ENCODE measurements around the gene AMPD3.

Gene AMPD3

DNA sequence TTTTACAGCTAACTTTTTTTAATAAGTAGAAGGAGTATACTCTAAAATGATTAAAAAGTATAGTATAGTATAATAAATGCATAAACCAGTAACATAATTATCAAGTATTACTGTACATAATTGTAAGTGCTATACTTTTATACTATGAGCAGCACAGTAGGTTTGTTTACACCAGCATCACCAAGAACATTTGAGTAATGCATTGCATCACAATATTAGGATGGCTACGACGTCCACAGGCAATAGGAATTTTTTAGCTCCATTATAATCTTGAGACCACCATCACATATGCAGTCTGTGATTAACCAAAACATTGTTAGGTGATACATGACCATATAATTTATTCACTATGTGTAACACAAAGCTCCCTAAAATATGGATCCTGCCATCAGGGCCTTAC lies 65.5 kb downstream of the AMPD3 start:
- H3K4me3 ChIP-seq (ENCODE audit: low read depth, low read length): no peak overlapping the region
- no peak for DNase-seq (ENCODE audit: low read depth)

DNA sequence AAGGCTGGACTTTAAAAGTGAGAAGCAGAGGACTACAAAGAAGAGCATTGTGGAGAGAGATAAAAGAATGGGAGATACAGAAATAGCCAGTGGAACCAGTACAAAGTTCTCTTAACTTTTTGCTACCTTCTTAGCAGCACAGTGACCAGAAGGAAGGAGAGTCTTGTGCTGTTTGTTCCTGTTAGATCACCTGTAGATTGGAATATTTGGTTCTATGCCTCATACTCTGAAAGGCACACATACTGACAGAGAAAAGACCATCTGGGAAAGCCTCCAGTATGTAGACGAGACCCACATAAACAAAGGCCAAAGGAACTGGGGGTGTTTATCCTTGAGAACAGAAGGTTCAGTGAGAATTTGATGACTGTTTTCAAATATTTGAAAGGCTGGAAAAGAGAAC lies 67.2 kb downstream of the AMPD3 start:
- no peak for DNase-seq (ENCODE audit: low read depth)
- H3K4me3 ChIP-seq (ENCODE audit: low read depth, low read length): no peak overlapping the region

DNA sequence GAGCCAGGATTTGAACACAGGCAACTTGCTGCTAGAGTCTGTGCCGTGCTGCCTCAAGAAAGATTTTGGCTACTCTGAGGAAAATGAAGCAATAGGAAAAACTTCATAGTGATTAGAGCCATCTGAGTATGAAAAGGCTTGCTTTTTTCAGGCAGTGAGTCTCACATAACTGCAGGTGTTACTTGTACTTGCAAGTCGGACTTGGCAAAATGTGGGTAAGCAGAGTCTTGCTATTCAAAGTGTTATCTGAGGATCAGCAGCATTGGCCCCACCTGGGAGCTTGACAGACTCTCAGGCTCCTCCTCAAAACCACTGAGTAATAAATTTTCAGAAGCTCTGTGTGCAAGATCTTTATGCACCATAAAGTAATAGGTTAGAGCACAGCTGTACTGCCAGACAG lies 67.9 kb downstream of the AMPD3 start:
- no peak for DNase-seq (ENCODE audit: low read depth)
- H3K4me3 ChIP-seq (ENCODE audit: low read depth, low read length): no peak overlapping the region

DNA sequence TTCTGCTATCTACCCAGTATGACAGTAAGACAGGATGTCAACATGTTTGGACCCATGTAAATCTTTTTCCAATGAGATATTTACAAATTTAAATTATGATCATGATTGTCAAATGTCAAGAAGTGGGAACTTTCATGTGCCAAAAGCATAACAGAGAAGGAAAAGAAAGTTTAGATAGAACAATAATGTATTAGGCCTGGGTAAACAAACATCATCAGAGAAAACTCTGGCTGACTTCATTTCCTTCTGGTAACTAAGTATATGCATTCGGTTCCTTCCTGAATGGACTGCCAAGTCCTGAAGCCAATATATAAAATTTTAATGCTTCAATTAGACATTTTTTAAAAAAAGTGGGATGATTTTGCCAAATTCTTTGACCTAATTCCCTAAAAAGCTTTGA lies 69.4 kb downstream of the AMPD3 start:
- no peak for DNase-seq (ENCODE audit: low read depth)
- H3K4me3 ChIP-seq (ENCODE audit: low read depth, low read length): no peak overlapping the region

DNA sequence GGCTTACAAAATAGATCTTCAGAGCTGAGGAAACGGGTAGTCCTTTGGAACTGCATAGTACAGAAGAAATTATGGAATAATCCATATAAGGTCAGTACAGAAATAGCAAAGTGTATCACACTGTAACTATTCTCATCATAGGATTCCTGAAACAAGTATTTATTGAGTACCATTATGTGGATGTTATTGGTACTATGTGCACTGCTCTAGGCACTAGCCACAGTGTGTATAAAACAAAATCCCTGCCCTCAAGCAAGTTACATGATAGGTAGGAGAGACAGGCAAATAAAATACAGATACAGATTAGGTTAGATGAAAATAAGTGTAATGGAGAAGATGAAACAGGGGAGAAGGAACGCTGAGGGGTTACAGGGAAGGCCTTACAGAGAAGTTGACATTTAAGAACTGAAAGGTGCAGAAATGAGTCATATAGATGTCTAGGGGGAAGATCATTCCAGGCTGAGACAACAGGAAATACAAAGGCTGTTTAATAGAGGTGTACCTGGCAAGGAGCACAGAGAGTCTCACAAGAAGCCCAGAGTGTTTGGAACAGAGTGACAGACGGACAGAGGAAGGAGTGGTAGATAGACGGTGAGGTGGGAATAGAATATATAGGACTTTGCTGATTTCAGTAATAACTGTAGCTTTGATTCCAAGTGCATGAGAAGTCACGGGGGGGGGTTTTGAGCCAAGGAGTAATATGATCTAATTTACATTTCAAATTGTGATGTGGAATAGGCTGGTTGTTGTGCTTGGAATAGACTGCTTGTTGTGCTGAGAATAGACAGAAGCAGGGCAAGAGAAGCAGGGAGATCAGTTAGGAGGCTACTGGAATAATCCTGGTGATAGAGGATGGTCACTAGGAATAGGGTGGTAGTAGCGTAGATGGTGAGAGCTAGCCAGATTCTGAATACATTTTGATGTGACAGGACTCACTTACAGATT lies 72.2 kb downstream of the AMPD3 start:
- no peak overlapping the region for H3K4me3 ChIP-seq (ENCODE audit: low read depth, low read length)
- no peak for DNase-seq (ENCODE audit: low read depth)

DNA sequence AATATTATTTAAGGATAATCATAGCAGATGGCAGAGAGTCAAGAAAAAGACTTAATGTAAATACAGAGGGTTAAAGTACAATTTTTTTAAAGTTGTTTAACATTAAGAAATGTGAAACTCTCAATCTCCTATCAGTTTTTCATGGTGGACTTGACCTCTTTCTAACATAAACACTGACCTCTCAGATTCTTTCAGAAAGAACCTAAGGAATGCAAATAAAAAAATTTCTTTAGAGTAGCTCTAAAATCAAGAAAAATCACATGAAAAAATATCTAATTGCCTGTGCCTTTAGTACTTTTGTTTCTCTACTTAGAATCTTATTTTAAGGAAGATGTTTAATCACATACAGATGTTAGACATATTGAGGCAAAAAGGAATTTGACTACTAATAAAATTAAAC lies 73.1 kb downstream of the AMPD3 start:
- no peak for DNase-seq (ENCODE audit: low read depth)
- H3K4me3 ChIP-seq (ENCODE audit: low read depth, low read length): no peak overlapping the region

DNA sequence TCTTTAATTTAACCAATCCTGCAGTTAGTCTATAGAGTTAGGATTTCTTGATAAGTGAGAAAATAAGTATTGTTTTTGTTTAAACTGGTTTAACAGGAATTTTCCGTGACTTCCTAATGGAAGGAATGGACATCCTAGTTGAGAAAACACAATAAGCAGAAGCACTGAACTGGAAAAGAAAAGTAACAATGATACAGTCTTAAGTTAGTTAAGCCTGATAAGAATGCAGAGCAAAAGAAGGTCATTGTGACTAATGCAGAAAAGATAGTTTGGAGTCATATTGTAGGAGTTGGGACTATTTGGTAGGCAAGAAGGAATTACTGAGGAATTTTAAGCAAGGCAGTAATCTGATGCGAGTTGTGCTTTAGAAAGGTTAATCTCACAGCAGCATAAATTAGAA lies 74.2 kb downstream of the AMPD3 start:
- DNase-seq (ENCODE audit: low read depth): no peak
- H3K4me3 ChIP-seq (ENCODE audit: low read depth, low read length): no peak overlapping the region

DNA sequence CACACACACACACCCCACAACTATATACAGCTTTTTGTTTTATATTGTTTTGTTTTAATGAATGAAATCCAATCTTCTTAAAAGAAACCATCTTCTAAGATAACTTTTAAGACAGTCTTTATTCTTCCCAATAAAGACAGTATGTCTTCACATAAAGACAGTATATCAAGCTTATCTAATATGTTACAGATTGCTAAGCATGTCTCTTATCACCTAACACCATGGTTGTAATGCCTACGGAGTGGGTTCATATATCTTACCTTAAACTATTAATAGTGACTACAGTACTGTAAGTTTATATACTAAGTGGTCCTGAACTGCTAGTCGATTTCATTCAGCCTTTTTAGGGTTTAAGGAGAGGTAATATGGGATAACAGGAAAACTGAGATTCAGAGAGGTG lies 77.5 kb downstream of the AMPD3 start:
- no peak for DNase-seq (ENCODE audit: low read depth)
- H3K4me3 ChIP-seq (ENCODE audit: low read depth, low read length): no peak overlapping the region

DNA sequence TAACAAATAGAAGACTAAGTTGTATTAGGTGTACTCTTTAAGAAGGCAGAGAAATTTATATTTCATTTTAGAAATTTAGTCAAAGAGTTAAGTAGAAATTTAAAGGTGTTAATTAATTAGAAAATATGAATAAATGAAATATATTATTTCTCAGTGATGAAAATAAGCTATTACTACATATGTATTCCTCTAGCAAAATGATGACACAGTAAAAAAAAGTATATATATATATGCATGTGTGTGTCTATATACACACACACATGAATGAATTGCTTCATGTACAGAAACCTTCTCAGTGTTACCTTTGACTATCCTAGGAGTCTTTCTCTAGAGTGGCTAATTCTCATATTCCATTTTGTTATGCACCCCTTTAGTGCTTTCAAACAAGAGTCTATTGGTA lies 78.3 kb downstream of the AMPD3 start:
- DNase-seq (ENCODE audit: low read depth): no peak
- H3K4me3 ChIP-seq (ENCODE audit: low read depth, low read length): no peak overlapping the region

DNA sequence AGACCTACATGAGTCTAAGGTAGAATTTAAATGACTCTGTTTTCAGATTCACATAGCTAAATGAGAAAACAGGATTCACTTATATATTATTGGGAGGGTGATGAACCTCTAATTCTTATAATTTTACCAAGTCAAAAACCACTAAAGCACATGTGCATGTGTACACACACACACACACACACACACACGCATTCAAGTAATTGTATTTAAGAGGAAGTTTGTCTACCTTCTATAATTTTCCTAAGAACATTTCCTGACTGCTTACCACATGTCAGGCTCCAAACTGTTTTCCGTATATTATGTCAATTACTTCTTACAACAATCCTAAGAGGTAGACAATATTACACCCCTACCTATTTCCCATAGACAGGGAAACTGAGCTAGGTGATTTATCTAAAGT lies 79.3 kb downstream of the AMPD3 start:
- no peak overlapping the region for H3K4me3 ChIP-seq (ENCODE audit: low read depth, low read length)
- DNase-seq (ENCODE audit: low read depth): no peak

DNA sequence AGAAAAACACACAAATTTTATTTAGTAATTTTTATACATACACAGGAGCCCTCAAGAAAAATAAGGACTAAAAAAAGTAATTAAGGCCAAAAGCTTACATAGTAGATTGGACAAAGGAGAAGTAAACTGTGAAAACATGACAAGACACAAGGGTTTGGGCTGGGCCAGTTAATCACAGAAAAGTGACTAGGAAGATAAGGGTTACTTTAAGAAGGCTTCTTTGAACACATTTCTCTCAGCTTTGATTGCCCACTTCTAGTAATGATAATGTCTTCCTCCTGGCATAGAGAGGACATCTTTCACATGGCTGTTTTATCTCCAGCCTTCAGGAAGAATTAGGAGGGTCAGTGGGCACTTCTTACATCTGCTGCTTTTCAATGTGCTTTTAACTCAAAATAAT lies 82.5 kb downstream of the AMPD3 start:
- DNase-seq (ENCODE audit: low read depth): no peak
- no peak overlapping the region for H3K4me3 ChIP-seq (ENCODE audit: low read depth, low read length)

DNA sequence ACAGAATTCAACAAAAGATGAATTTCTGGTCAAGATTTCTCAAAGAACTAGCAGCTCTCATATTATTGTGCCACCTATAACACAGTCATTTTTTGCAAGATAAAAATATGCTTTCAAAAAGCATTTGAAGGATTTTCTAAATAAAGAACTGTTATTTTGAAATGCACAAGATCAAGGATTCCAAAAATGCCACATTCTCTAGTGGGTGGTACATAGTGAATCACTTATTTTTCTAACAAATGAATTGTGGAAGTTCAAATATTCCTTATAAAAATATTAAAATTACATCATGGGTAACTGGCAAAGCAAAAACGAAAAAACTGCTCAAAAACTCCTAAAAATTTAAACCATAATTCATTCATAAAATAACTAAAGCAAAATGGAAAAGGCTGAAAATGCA lies 83.9 kb downstream of the AMPD3 start:
- DNase-seq (ENCODE audit: low read depth): no peak
- H3K4me3 ChIP-seq (ENCODE audit: low read depth, low read length): no peak overlapping the region

DNA sequence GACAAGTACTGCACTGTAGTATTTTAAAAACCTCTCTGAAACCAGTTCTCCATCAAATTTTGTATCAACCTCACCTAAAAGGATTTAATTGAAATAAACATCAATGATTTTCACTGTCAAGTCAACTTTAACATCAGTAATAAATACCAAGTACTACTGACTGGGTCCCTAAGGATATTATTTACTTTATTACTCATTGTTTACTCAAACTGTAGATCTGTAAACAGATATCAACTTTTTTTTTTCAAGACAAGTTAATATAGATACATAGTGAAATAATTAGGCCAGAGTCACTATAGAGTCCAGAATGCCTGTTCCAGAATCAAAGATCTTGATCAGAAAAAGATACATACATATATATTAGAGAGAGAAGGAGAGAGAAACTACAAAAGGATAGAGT lies 84.3 kb downstream of the AMPD3 start:
- DNase-seq (ENCODE audit: low read depth): no peak
- H3K4me3 ChIP-seq (ENCODE audit: low read depth, low read length): no peak overlapping the region

DNA sequence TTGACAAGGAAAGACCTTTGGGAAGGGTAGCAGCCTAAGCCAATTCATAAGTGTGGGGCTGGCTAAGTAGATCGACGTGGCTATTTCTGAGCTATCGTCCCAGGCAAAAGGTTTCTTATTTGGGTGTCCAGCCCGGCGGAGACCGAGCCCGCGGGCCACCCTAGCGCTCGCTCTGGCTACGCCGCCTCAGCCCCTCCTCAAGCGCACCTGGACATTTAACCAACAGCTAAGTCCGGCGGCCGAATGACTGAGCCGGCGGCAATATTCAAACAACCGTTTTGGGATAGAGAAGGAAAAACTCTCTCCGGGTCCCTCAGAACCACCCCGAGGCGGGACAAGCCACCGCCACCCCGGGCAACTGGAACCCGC lies 85.5 kb downstream of the AMPD3 start:
- DNase-seq (ENCODE audit: low read depth): no peak
- peak overlapping the region; percentile 78 for H3K4me3 ChIP-seq (ENCODE audit: low read depth, low read length)

DNA sequence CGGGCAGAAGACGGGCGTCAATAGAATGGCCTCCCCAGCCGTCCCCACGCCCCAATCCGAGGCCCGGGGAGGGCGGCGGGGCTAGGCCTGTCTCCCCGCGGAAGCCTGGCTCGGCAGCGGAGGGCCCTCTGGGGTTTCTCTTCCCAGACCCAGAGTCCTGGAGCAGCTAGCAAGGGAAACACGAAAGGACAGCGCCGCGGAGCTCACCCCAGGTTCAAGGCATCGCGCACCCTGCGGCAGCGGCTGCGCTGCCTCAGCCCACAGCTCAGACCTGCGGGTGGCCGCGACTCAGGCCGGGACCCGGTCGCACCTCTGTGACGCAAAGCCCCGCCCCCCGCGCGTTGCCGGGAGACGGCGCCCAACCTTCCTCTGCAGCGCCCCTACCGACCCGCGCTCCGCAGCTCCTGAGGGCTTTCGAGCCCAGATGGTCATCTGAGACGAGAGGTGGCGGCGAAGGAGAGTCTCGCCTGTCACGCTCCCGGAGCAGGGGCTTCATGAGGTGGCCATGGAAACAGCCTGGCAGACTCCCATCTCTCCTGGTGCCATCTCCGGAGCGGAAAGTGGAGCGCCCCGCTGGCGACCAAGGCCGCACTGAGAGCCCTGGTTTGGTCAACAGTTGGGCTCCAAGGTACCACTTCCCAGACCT lies 86.0 kb downstream of the AMPD3 start, which contains the start of gene RNF141:
TSS of gene RNF141 (minus strand) at position 273 of the 646 bp plus-strand sequence. CDS start 7,029 bp downstream, outside the sequence.
- DNase-seq (ENCODE audit: low read depth): peak; percentile 68
- H3K4me3 ChIP-seq (ENCODE audit: low read depth, low read length): peak within 1 kb of the TSS; percentile 78

DNA sequence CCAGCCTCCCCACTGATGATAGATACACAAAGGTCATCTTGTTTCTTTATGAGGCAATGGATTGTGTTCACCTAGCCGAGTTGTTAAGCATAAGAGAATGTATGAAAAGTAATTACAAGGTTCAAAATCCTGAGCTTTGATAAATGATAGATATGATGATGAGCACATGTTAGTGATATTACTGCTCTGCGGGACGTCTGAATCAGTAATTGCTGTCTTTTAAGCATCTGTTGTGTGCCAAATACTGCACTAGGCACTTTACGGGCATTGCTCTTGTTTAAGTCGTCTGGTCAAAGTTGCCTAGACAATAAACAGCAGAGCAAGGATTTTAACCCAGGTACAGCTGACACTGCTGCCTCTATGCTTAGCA lies 86.5 kb downstream of the AMPD3 start:
- no peak for DNase-seq (ENCODE audit: low read depth)
- H3K4me3 ChIP-seq (ENCODE audit: low read depth, low read length): peak overlapping the region; percentile 78

DNA sequence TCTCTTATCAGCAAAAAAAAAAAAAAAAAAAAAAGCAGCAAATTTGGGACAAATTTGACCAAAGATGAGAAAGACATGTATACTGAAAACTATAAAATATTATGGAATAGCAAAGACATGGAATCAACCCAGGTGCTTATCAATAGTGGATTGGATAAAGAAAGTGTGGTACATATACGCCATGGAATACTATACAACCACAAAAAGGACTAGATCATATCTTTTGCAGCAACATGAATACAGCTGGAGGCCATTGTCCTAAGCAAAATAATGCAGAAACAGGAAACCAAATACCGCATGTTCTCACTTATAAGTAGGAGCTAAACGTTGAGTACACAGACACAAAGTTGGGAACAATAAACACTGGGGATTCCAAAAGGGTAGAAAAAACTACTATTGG lies 87.7 kb downstream of the AMPD3 start:
- DNase-seq (ENCODE audit: low read depth): no peak
- H3K4me3 ChIP-seq (ENCODE audit: low read depth, low read length): no peak overlapping the region

DNA sequence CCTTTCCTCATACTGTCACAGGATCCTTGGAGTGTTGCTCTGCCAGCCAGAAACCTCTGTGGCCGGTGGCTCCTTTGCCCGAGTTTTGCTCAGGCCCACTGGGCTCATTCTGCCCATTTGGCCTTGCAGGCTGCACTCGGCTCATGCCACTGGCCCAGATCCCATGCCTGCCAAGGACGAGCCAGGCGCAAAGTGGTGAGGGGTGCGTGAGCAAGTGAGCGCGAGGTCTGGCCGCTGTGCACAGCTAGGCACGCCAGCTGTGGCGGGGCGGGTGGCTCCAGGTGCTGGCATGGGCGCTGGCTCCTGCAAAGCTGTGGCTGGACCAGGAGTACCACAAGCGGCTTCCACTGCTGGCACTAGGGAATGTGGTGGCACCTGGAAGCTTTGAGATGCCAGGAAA lies 88.7 kb downstream of the AMPD3 start:
- H3K4me3 ChIP-seq (ENCODE audit: low read depth, low read length): no peak overlapping the region
- no peak for DNase-seq (ENCODE audit: low read depth)

DNA sequence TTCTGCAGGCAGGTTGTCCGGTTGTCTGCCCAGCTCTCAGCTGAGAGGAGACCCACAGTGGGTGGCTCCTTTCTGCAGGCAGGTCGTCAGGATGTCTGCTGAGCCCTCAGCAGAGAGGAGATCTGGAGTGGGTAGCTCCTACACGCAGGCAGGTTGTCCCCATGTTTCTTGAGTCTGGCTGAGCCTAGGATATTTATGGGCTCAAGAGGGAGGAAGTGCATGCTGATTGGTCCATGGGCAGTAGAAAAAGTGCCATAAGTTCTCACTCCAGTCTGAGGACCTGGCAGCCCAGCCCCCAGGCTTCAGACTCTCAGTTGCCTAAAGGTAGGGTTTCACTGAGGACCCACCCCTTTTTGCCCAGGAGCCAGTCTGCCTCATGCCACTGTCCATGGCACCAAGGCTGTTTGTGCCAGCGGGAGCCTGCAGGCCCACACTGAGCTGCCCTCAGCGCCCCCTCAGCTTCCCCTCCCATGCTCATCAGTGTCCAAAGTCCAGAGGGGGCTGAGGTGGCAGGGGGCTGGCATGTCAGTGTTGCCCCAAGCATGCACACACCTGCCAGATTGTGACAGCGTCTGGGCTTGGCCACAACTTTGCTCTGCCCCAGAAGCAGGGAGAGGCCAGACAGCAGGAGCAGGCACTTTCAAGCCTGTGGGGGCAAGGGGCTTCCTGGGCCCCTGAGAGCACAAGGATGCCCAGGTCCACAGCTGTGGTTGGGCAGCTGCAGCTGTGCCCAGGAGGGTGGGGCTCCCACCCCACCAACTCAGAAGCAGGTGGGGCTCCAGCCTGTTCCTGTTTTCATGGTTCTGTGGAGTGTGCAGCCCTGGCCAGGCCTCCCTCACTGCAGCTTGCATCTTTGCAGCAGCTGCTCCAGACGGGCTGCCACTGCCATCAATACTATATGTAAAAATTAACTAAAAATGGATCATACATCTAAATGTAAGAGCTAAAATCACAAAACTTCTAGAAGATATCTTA lies 89.7 kb downstream of the AMPD3 start:
- no peak for DNase-seq (ENCODE audit: low read depth)
- no peak overlapping the region for H3K4me3 ChIP-seq (ENCODE audit: low read depth, low read length)
